ENCODE measurements around the gene MSANTD1.

MSANTD1 gene

DNA sequence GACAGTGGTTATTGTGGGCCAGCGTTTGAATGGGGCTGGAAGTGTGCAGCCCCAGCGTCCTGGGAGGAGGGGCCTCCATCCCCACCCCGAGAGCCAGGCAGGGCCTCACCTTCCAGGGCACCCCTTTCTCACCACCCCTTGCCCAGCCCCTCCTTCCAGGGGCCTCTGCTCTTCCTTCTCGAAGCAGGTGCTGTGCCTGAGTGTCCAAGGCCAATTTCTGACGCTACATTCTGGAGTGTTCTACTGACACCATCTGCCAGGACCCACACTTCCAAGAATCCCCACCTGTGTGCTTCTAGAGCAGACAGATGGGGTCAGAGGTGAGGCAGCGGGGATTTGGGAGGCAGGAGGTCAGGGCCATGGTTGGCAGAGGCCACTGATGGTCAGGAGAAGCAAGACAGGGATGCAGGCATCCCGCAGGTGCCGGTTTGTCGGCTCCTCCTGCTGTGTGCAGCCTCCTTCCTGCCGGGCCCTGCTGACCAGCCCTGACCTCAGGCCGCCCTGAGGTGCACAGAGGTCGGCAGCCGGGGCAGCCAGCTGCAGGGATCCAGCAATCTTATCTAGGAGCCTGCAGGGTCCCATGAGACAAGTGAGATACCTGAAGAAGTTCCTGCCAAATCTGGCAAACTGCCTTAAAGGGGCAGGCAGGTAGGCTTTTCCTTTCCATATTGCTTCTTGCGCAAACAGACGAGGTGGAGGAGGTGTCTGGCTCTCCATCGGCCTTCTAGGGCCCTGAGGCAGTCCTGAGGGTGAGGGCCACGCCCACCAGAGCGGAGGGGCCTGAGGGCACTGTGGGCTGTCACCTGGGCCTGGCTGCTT lies 18.8 kb downstream of the MSANTD1 start:
- DNase-seq = no peak

DNA sequence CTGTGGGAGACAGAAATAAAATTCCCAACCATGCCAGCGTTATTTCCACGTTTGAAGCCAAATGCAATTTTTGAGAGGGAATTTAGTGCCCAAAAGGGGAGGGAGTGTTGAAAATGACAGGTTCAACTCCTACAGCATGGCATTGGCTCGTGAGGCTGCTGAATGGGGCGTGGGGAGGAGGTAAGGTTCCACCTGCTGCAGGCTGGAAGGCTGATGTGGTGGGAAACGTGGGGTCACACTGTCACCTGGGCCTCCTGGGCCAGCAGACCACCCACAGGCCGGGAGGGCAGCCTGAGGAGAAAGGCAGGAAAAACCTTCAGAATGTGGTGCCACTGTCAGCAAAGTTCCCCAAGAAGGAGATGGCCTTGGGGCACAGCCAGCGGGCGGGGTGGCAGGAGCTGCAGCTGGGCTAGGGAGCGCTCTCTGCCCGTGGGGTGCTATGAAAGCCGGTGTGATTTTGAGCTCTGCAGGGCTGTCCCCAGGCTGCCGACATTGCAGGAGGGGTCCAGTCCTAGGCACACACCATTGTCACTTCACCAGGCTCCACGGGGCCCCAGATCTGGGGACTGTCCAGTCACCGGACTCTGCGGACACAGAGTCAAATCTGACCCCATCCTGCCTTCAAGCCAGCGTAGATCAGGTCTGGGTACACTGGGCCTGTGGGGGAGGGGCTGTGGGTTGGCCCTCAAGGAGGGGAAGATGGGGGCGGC lies 19.6 kb downstream of the MSANTD1 start:
- DNase-seq = no peak

DNA sequence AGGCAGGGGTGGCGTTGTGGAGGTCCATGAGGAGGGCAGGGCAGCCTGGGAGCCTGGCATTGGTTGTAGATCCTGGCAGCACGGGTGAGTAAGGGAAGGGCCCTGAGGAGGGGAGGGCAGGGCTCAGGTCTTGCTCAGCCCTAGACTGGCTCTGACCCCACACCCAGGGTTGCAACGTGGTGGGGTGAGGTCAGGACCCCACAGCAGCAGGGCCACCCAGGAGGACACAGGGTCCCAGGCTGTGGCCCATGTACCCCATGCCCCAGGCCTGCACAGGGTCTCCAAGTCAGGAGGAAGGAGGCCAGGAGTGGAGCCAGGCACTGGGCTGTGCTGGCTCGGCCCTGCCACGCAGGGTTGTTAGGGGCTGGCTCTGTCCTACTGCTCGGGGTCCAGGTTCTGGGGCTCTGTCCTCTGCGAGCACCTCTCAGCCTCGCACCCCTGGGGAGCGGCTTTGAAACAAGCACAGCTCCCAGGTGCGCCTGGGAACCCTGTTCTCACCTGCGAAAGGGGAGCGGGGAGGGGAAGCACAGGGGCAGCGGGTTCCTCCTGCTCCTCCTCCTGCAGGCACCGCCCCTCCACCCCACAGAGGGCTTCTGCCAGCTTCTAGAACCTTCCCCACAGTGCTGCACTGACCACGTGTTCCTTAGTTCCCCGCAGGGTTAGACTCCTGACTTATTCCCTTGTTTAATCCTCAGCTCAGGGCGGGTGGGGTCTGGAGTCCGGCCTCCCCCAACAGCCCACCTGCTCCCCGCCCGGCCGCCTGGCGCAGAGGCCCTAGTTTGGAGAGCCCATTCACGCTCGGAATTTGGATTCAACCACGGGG lies 20.4 kb downstream of the MSANTD1 start:
- DNase-seq = no peak

DNA sequence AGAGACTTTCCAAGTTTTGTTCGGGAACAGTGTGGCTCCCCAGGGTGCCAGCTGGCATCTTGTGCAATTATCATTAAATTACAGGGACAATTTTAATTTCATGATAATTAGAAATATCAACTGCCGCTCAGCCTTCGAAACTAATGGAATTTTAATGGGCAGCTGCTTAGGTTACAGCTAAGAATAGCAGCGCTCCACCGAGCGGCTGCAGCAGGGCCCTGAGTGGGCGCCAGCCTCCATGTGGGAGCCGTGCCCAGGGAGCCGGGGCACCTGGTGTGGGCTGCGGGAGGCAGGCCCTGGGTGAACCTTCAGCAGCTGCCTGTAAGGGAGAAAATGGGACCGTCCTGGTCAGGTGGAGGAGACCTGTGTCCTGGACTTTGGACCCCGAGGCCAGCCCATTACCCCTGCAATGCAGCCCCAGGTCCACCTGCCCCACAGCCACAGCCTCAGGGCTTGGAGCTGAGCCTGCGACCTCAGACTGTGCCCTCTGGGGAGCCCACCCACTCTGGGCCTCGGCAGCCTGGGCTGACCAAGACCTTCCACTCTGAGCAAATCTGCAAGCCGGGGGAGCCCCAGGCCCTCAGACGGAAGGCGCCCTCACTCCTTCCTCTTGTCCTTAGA lies 21.1 kb downstream of the MSANTD1 start:
- no peak for DNase-seq

DNA sequence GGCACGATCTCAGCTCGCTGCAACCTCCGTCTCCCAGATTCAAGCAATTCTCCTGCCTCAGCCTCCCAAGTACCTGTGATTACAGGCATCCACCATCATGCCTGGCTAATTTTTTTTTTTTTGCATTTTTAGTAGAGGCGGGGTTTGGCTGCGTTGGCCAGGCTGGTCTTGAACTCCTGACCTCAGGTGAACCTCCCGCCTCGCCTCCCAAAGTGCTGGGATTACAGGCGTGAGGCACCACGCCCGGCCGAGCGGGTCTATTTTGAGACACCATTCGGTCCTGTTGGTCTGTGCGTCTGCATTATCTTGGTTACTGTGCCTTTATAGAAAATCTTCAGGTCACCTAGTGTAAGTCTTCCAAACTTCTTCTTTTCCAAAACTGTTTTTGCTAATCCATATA lies 22.2 kb downstream of the MSANTD1 start:
- no peak for DNase-seq

DNA sequence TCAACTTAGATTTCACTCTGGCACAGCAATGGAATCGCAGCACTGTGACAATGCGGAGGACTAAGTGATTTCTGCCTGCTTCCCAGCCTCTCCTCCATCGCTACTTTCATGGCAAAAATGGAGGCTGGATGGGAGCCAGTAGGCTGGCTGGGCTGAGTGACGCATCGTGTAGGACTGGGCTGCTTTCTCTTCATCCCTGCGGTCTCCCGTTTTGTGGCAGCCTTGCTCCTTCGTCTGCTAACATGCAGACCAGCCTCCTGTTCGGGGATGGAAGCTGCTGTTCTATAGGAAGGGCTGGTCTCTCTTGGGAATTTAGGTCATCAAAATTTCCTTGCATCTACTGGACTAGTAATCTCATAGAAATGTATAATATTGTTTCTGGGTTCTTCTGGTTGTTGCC lies 28.0 kb downstream of the MSANTD1 start:
- no peak for DNase-seq

DNA sequence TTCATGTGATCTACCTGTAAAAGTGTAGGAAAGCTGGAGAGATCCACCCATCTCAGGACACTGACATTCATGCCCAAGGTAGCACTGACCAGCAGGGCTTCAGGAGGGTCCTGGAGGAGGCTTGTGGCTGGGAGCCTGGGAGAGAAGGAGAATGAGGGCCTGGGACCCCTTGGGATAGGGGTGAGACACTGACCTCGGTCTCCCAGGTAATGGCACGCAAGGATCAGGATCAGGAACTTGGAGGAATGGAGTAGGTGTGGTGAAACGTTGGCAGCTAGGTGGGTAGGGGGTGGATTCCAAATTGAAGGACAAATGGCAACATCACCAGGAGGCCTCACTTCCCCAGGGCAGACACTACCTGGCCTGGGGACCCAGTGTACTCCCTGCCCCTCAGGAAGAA lies 31.5 kb downstream of the MSANTD1 start:
- no peak for DNase-seq

DNA sequence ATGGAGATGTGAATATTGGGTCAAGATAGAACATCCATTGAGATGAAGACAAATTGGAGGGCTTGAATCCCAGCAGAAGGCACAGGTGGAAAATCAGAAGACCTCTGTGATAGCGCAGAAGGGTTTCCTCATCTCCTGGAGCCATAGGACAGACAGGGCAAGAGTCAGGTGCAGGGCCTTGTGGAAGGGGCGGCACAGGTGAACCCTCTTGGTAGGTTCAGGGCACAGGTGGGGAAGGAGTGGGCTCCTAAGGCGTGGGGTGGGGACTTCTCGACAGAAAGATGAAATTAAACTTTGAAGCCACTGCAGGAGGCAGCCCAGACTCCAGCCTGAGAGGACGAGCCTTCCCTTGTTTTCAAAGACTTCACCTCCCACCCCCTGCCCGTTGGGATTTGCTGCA lies 34.5 kb downstream of the MSANTD1 start:
- DNase-seq = no peak

DNA sequence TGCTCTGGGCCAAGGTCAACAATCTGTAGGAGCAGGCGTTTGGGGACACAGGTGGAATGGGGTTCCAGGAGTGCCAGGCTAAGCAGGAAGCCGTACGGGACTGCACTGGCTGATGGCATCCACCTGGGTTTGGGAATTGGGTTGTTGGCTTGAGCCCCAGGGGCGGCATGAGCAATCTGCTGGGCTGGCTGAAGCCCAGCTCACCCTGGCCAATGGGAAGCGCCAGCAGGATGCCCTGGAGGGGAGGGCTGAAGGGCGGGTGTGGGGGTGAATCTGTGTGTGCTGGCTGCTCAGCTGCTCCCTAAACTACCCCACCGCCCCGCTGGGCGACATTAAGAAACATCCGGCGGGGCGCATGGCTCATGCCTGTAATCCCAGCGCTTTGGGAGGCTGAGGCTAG lies 35.0 kb downstream of the MSANTD1 start:
- no peak for DNase-seq

DNA sequence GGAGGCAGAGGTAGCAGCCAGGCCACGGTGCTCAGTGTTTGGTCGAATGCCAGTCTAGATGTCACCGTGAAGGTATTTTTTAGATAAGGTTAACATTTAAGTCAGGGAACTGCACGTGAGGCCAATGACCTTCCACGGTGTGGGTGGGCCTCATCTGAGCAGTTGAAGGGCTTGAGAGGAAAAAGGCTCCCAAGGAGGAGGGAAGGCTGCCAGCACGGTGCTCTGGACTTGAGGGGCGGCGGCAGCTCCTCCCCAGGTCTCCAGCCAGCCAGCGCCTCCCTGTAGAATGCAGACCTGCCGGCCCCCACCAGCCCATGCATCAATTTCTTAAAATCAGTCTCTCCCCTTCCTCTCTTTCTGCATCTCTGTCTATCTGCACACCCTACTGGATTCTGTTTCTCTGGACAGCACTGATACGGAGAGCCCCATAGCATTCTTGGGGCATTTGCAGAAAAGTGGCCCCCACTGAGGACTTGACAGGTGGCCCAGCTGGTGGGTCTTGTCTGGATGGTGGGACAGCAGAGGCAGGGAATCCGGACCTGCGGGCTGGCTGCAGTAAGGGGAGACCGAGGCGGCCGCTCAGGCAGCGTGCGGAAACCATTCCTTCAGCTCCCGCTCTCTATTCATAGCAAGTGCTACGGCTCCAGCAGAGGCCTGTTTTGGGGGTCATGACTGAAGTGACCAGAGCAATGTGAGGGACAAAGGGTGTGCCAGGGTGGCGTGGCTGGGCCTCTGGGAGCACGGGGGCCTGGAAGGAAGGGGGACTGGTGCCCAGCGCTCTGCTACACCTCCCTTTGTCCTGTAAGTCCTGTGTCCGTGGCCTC lies 36.0 kb downstream of the MSANTD1 start:
- no peak for DNase-seq

DNA sequence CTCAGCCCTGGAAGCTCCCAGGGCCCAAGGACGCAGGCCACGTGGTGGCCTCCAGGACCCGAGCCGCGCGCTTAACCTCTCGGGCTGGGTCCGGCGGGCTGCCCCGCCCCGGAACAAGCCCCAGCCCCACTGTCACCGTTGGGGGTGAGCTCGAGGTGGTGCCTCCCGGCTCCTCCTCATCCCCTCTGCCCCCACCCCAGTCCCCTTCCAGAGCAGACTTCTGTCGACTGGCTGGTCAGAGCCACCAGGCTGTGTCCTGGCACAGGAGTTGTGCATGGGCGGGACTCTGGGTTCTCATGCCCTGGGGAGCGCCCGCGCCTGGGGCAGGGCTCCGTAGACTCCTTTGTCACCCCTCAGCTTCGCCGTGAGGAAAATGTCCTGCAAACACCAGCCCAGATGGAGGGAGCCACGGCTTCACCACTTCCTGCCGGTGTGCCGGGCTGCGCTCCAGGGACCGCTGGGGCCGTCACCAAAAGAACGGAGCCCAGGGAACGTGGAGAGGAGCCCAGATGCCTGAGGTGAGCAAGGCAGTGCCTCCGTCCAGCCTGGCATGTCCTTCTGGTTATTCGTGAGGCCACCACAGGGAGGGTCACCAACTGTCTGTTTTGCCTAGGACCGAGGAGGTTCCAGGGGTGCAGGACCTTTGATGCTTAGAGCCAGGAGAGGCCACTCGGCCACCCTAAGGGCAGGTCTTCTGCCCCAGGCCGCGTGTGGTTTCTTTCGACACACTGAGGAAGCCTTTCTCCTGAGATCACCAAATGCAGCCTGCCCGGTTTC lies 36.8 kb downstream of the MSANTD1 start:
- DNase-seq = no peak

DNA sequence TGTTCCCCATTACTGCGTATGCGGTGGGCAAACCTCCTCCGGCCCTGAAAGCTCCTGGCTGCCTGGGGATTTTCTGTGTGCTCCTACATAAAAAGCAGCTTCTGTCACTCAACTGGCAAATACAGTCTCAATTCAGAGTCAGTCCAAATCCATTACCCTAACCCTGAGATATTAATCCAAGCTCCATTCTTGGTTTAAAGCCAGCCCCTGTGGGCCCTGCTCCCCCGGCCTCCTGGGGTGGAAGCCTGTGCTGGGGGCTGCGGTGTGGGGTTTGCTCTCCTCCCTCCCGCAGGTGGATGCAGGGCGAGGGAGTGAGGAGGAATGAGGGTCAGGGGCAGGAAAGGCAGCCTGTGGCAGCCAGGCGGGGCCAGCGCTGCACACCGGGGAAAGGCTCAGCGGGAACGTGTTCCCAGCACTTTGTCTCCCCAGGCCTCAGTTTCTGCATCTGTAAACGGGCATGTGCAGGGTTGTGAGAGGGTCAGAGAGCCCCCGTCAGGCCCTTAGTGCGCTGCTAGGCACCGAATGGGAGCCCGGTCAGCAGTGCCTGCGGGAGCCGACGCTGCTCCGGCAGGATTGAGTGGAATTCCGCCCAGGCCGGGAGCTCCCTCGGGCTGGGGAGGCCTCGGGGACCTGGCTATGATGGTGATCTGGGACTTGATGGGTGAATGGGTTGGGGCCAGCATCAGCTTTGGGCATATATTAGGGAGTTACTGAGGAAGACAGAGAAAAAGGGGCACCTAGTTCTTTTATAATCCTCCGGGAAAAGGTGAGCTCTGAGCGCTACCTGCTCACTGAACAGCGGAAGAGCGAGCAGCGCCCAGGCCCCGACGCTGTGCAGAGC lies 37.6 kb downstream of the MSANTD1 start:
- DNase-seq = no peak

DNA sequence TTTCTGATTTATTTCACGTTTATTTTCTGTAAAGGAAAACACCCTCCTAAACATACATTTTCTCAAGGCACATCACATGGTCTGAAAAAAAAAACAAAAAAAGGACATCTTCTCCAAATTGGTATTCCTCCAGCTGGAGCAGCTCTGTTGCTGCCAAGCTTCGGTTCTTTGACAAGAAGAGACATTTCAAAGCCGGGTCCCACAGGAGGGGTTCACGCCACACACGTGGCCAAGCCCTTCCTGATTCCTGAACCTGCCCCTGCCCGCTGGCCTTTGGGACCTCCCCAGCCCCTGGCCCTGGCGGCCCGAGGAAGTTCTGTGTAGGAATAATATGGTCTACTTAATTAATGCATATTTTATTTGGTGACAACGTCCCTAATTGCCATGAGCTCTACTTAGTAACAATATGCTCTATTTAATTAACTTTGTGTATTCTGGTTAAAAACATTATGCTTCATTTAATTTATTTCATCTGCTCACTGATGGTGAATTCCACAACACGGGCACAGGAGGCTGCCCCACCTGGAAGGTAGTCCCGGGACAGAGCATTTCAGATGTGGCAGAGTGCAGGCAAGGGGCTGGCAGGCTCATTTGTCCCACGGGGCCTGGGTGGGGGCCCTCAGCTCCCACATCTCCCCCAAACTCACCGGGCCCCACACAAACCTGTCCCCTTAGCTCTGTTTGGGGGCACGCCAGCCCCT lies 38.5 kb downstream of the MSANTD1 start:
- no peak for DNase-seq

DNA sequence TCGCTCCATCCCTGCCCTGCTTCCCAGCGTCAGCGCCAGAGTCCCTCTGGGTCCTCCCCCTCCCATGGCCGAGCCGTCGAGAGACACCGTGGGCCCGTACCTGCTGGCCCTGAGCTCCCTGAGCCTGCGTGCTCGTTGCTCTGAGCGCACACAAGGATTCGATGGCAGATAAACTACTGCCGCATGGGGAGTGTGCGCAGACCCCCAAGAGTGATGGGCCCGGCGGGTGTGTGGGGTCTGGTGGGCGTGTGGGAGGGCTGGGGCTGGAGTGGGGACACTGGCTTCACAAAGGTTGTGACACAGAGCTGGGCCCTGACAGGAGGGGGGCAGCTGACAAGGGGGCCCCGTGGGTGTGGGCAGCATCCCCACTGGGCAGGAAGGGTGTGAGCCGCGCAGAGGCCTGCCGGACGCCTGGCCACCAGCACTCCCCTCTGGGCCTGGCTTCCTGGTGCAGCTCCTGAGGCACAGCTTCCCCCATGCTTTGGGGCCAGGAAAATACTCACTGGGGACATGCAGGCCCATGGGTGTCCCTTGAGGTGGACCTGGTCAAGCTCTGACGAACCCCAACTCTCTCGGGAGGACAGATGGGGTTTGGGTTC lies 39.1 kb downstream of the MSANTD1 start:
- DNase-seq = no peak

DNA sequence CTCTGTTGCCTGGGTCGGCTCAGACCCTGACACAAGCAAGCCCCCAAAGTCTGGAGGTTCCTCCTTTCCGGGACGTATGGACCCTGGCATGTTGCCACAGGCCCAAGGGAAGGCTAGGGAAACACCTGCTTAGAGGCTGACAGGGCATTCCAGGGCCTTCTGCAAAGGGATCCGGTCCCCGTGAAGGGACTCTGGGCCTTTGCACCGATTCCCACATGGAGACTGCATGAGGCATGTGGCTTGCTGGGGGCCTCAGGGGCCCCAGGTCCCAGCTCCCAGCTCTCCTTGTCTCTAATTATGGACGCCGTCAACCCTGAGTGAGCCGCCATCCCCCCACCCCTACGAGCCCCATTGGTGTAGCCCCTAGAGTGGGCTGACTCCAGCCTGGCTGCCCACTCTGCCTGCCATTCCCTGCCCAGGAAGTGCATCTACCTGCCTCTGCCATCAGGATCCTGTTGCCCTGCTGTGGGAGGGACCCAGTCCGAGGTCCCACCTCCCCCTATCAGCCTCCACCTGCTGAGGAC lies 39.7 kb downstream of the MSANTD1 start:
- no peak for DNase-seq

DNA sequence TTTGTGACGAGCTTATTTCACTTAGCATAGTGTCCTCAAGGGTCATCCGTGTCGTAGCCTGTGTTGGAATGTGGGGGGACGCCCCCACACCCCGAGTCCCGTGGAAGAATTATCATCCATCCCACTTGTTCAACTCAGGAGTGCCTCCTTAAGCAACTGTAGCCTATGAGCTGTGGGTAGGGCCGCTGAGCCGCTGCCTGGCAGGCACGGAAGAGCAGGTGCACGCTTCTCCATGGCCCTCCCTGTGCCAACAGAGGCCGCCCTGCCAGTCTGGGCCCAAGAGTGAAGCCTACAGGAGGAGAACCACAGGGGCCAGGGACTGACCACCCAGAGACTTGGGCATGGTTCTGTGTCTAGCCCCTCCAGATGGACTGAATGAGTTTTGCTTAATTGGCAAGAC lies 41.5 kb downstream of the MSANTD1 start:
- no peak for DNase-seq

DNA sequence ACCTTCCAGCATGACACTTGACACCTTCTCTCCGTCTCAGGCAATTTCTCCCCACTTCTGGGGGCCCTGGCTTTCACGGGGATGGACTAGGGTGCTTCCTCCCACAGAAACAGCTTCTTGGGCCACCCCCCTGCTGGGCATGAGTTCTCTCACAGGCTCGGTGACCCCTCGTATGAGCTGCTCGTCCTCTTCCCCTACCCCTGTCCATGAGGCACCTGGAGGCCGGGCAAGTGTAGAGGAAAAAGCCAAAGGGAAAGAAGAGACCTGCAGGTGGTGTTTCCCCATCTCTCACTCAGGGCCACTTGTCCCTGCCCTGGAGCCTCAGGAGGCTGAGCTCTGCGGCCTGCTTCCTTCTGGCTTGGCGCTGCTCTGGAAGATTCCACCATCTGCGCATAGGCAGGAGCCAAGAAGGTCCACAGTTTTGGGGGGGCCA lies 41.9 kb downstream of the MSANTD1 start:
- no peak for DNase-seq

DNA sequence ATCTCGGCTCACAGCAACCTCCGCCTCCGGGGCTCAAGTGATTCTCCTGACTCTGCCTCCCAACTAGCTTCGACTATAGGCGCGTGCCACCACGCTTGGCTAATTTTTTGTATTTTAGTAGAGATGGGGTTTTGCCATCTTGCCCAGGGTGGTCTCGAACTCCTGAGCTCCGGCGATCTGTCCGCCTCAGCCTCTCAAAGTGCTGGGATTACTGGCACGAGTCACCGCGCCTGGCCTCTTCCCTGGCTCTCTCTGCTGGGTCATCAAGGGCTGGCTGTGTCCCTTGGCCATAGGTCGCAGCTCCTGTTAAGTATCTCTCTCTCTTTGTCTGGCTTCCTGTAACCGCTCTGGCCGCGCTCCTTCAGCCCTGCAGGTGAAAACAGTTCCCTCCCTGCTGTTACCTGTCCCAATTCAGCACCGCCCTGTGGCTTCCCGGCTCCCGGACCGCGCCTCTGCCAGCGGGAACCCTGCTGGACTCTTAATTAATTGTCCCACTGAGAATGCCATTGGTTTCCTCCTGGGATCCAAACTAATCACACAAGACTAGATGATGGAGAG lies 42.5 kb downstream of the MSANTD1 start:
- DNase-seq = no peak
